ENCODE results near the gene FBXL14.
"Not testable (repeated sequence)": the region's sequence is repeated elsewhere in the genome, so short reads cannot be mapped to it uniquely, and the experiment has no call there.

FBXL14 gene

DNA sequence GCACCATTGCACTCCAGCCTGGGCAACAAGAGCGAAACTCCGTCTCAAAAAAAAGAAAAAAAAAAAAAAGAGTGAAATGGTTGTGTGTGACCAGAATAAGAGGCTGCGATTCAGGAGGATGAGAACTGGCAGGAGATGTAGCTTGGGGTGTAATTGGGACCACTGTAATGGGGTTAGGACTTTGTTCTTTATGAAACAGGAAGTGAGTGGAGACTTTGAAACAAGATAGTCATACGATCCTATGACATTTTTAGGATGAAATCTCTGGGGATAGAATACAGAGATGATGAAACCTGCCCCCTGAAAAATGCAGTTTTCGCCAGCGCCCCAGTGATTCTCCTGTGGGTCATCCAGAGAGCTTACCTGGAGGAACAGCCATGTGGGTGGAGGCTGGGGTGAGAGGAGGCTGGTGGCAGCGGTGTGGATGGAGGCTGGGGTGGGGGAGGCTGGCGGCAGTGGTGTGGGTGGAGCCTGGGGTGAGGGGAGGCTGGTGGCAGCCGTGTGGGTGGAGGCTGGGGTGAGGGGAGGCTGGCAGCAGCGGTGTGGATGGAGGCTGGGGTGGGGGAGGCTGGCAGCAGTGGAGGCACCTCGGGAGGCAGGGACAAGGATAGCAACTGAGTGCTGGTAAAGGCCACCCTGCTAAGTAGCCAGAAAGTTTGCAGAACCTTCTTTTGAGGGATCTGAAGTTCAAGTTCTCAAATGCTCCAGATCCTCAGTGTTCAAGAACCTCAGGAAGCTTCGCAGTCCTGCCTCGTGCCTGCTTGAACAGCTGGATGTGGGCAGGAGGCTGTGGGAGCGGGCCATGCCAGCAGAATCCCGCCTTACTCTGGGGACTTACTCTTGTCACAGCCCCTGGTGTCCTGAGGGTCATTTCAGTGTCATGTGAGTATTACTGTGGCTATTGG lies 20.2 kb downstream of the FBXL14 start:
- no peak for DNase-seq (ENCODE audit: low read depth, low spot score)

GRCh38 chr12:1572731-1573130 lies 21.6 kb downstream of the FBXL14 start:
- no peak for DNase-seq (ENCODE audit: low read depth, low spot score)

DNA sequence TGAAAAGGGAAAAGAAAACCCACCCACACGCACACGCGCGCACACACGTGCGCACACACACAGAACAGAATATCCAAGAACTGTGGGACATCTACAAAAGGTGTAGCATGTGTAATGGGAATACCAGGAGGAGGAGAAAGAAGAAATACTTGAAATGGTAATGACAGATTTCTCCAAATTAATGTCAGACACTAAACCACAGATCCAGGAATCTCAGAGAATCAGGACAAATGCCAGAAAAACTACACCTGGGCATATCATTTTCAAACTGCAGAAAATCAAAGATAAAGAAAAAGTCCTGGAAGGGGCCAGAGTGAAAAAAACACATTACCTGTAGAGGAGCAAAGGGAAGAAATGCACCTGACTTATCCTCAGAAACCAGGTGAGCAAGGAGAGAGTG lies 26.5 kb downstream of the FBXL14 start:
- no peak for DNase-seq (ENCODE audit: low read depth, low spot score)

- DNase-seq (ENCODE audit: low read depth, low spot score) = no peak
These were observed 27.8 kb downstream of the FBXL14 start for GRCh38 chr12:1566449-1567135.

DNA sequence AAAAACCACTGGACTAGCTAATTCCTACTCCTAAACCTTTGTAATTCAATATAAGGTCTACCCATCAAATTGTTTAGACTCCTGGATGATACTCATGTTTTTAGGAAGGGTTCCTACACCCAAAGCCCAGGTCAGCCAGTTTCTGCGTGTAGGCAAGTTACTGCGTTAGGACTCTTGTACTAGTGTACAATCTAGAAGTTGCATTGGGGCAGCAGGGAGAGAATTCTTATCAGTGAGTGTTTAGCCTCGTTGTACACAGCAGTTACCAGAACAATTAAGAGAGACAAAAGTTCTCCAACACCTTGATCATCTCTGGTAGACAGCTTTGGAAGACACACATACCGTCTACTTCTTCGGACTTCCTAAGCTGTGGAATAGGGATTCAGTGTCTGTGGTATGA lies 29.2 kb downstream of the FBXL14 start:
- DNase-seq (ENCODE audit: low read depth, low spot score) = no peak

- no peak for DNase-seq (ENCODE audit: low read depth, low spot score)
These were observed 30.3 kb downstream of the FBXL14 start for GRCh38 chr12:1564067-1564466.

GRCh38 chr12:1562813-1563407 lies 31.5 kb downstream of the FBXL14 start:
- no peak for DNase-seq (ENCODE audit: low read depth, low spot score)

GRCh38 chr12:1560704-1561103 lies 33.7 kb downstream of the FBXL14 start:
- no peak for DNase-seq (ENCODE audit: low read depth, low spot score)

GRCh38 chr12:1559676-1560091 lies 34.7 kb downstream of the FBXL14 start:
- no peak for DNase-seq (ENCODE audit: low read depth, low spot score)

DNA sequence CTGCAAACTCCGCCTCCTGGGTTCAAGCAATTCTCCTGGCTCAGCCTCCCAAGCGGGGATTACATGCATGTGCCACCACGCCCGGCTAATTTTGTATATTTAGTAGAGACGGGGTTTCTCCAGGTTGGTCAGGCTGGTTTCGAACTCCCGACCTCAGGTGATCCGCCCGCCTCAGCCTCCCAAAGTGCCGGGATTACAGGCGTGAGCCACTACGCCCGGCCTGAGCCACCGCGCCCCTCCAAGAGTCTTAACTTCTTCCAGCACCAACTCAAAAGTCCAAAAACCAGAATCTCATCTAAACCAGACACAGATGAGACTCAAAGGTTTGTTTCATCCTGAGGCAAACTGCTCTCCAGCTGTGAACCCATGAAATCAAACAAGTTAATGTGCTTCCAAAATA lies 36.3 kb downstream of the FBXL14 start:
- not testable (repeated sequence) for DNase-seq (ENCODE audit: low read depth, low spot score)

GRCh38 chr12:1553987-1554982 lies 40.1 kb downstream of the FBXL14 start:
- DNase-seq (ENCODE audit: low read depth, low spot score) = no peak

- no peak for DNase-seq (ENCODE audit: low read depth, low spot score)
These were observed 40.8 kb downstream of the FBXL14 start for GRCh38 chr12:1553536-1553935.

GRCh38 chr12:1552911-1553491 lies 41.4 kb downstream of the FBXL14 start:
- DNase-seq (ENCODE audit: low read depth, low spot score) = no peak

DNA sequence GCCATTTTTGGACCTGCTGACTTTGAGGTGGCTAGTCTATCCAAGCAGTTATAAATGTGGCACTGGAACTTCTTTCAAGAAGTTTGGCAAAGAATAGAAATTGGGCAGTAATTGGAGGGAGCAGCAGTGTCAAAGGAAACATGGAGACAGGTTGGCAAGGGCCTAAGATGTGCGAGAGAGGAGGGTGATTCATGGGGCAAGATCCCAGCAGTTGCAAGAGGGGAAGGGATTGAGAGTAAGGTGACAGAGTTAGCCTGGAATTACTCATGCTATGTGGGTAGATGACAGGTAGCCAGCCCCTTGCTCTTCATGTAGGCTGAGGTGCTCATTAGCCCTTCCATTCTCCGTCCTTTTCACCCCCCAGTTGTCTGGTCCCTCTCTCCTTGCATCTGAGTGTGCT lies 42.2 kb downstream of the FBXL14 start:
- no peak for DNase-seq (ENCODE audit: low read depth, low spot score)

GRCh38 chr12:1551496-1551895 lies 42.9 kb downstream of the FBXL14 start:
- no peak for DNase-seq (ENCODE audit: low read depth, low spot score)

- DNase-seq (ENCODE audit: low read depth, low spot score) = no peak
These were observed 47.3 kb downstream of the FBXL14 start for GRCh38 chr12:1546931-1547640.

- no peak for DNase-seq (ENCODE audit: low read depth, low spot score)
These were observed 49.2 kb downstream of the FBXL14 start for GRCh38 chr12:1544996-1545700.

GRCh38 chr12:1542599-1542998 lies 51.8 kb downstream of the FBXL14 start:
- no peak for DNase-seq (ENCODE audit: low read depth, low spot score)

DNA sequence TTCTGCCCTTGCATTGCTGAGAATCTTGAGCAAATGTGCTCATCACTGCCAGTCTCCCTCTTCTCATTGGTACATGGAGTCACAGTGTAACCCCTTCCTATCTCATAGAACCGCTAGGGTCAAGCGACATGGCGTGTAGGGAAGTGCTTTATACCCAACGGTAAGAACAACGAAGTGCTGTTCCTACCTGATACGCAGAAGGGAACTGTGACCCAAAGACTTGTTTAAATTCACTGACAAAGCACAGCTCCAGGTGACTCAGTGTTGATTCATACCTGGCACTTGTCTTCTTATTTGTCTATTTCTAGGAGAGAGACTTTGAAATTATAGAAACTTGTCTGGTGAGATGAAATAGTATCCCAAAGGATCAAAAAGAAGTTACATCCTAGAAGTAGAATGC lies 53.7 kb downstream of the FBXL14 start:
- DNase-seq (ENCODE audit: low read depth, low spot score) = no peak

DNA sequence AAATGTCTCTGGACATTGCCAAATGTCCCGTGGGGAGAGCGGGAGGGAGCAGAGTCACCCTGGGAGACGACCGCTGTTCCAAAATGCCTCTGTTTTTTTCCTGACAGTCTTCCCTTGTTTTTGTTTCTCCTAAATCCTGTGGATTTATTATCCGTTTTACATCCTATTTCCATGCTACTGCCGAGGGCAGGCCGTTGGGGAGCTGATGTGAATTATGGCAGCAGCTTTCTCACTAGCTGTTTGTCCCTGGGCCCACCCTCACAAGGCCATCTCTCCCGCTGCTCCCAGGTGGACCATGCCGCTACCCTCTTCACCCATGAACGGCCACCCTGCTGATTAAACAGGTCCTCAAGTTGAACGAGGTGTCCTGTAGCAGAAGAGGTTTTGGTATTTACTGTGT lies 55.2 kb downstream of the FBXL14 start:
- no peak for DNase-seq (ENCODE audit: low read depth, low spot score)

Data from iPS DF 19.7 (cell line).